Spinal cord (tissue), 10 donors: Measurements from ENCODE around the gene DHX34. TPM values are rescaled to one million over a fixed set of nuclear protein-coding genes. Genes with fewer than 3 reads are reported as not detected.
"Not testable (repeated sequence)": the region's sequence is repeated elsewhere in the genome, so short reads cannot be mapped to it uniquely, and the experiment has no call there.

Experiments
- DNase-seq, 6 donors: peaks; one replicate each; pipeline versions ENCODE4 v3.0.0 to v3.0.0-alpha.2; 2013 to 2015; ENCODE audit warnings: low spot score in 6 of 6, low read depth in 4 of 6
- H3K27ac ChIP-seq: one replicate; pipeline ENCODE4 v1.5.1; 2013; ENCODE audit warnings: low read depth, low read length, control low read depth
- H3K27me3 ChIP-seq: one replicate; pipeline ENCODE4 v1.6.1; 2013; ENCODE audit warnings: low read length; ENCODE audit not compliant: control insufficient read depth, insufficient read depth
- H3K36me3 ChIP-seq: one replicate; pipeline ENCODE4 v1.6.1; 2013; ENCODE audit warnings: low read length; ENCODE audit not compliant: control insufficient read depth, insufficient read depth
- H3K4me1 ChIP-seq: one replicate; pipeline ENCODE4 v1.6.1; 2013; ENCODE audit warnings: low read length; ENCODE audit not compliant: control insufficient read depth, insufficient read depth
- H3K4me3 ChIP-seq: one replicate; pipeline ENCODE4 v1.5.1; 2013; ENCODE audit warnings: low read depth, low read length, control low read depth
- H3K9me3 ChIP-seq: one replicate; pipeline ENCODE4 v1.6.1; 2013; ENCODE audit warnings: low read length; ENCODE audit not compliant: control insufficient read depth, insufficient read depth
- WGBS: methylation state at CpG from one replicate; pipeline ENCODE4 v1.1.5; 2013; ENCODE audit warnings: missing lambda C conversion rate; ENCODE audit not compliant: insufficient coverage; 5-methylcytosine and 5-hydroxymethylcytosine counted together
- polyA plus RNA-seq, 2 donors: library from polyadenylated mRNA; unstranded; fragments of 120-200 nt; gene quantifications; one replicate each; pipeline ENCODE4 v1.2.1, GENCODE V29; 2013; ENCODE audit not compliant: insufficient read length in 2 of 2
- total RNA-seq, 2 donors: library from RNA; depleted of rRNA in 1 of 2; stranded (reverse); fragments of 120-200 nt in 1 of 2; fragments of >200 nt in 1 of 2; gene quantifications; one replicate each; pipeline versions ENCODE4 v1.2.3 to v1.2.4, GENCODE V29; 2013 to 2014
- donor health status: healthy.

DHX34 gene
- total and polyA plus RNA-seq, 4 donors = 7.1 to 18.9 (median 14.5) TPM

DNA sequence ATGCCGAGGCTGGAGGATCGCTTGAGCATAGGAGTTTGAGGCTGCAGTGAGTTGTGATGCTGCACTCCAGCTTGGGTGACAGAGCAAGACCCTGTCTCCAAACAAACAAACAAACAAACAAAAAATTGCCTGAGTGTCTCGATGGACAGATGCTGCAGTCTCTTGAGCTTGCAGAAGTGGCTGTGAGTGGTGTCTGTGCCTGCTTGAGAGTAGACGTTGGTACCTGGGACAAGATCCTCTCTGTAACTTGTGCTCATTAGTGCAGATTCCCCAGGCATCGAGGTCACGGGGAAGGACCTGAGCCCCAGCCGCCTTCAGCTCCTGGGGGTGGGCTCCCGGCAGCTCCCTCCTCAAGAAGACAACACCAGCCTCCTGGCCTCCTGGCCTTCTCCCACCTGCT is 25.7 kb upstream of the DHX34 start:
- no peaks in the 10 kb centered on the region for H3K36me3 ChIP-seq
- no peaks in the 10 kb centered on the region for H3K4me1 ChIP-seq
- no peak for DNase-seq
- no peaks in the 10 kb centered on the region for H3K27me3 ChIP-seq
- H3K27ac ChIP-seq = no peak overlapping the region
- no peaks in the 10 kb centered on the region for H3K9me3 ChIP-seq
- no peak overlapping the region for H3K4me3 ChIP-seq
- 74% methylated on average over 6 of the region's 8 CpGs for WGBS

DNA sequence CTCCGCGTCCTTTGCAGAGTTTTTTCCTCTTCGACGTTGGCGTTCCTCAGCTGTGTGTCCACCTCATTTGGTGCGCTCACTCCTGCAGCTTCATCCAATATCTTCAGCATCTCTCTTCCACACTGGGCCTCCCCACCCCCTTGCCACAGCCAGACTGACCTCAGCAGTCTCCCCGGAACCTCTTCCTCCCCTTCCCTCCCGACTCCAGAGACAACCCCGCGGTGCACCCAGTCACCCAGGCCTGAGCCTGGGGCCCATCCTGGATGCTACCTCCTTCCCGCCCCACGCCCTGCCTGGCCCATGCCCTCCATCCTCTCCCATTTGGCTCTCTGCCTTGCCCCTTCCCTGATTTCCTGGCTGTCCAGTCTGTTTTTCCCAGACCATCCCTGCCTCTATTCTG is 25.2 kb upstream of the DHX34 start:
- Histone ChIP-seq H3K27ac (no peak overlapping the region), H3K27me3 (no peaks in the 10 kb centered on the region), H3K4me3 (no peak overlapping the region), H3K4me1 (no peaks in the 10 kb centered on the region), H3K9me3 (no peaks in the 10 kb centered on the region), H3K36me3 (no peaks in the 10 kb centered on the region)
- DNase-seq = no peak
- WGBS = 86% methylated on average over 12 of the region's 12 CpGs

DNA sequence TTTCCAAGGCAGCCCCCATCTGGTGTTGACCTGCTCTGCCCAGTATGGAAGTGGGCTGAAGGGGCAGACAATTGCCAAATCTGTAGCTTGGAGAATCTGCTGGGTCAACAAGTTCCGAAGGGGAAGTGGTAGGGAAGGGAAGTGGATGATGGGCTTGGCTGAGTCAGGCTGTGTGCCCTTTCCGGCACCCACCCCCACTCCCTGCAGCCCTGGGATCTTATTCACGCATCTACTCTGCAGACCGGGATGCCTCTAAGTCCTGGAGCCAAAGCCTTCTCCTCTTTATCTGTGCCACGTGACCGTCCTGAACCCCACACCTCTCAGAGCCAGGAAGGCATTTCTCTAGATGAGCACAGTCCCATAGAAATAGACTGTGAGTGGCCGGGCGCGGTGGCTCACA is 24.6 kb upstream of the DHX34 start:
- Histone ChIP-seq H3K27ac (no peak overlapping the region), H3K9me3 (no peaks in the 10 kb centered on the region)

DNA sequence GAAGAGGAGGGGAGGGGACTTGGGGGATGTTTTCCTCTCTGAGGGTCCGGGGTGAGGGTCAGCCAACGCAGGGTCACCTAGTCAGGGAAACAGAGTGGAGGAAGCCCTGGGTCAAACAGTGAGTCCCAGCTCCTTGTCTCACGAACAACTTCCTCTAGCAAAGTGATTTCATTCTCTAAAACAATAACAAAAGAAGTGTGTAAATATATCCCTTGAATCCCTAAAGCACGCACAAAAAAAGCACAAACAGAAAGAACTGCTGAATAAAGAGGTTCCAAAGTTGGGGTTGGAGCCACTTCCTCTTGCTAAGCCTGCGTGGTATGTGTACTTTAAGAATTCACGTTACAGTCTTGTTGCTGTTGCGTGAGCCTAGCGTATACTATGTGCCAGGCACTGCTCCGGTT is 18.6 kb upstream of the DHX34 start:
- peak in 1 of 6 donors; percentile 30 for DNase-seq
- WGBS = 74% methylated on average over 5 of the region's 9 CpGs
- Histone ChIP-seq H3K27ac (peak overlapping the region; percentile 67), H3K4me3 (peak overlapping the region; percentile 16), H3K27me3 (no peaks in the 10 kb centered on the region), H3K36me3 (no peaks in the 10 kb centered on the region), H3K4me1 (peaks cover 7% of the 10 kb centered on the region), H3K9me3 (no peaks in the 10 kb centered on the region)

More for the DNA sequence above, 24.6 kb upstream of the DHX34 start:
- no peaks in the 10 kb centered on the region for H3K36me3 ChIP-seq
- no peaks in the 10 kb centered on the region for H3K4me1 ChIP-seq
- no peak overlapping the region for H3K4me3 ChIP-seq
- no peaks in the 10 kb centered on the region for H3K27me3 ChIP-seq
- DNase-seq = no peak
- 46% methylated on average over 5 of the region's 9 CpGs for WGBS

DNA sequence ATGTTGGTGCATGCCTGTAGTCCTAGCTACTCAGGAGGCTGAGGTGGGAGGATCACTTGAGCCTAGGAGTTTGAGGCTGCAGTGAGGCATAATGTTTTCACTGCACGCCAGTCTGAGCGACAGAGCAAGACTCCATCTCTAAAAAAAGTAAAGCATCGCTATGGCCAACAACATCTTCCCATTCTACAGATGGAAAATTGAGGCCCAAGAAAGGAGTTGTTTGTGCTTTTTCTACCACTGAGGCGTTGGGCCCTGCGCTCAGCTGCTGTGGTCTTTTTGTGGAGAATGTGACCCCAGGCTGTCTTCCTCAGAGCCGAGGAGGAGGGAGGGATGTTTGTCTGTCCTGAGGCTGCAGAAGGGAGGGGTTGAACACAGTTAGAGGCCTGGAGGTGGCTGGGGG is 17.6 kb upstream of the DHX34 start:
- WGBS = 65% methylated on average over 3 of the region's 6 CpGs
- peak overlapping the region; percentile 16 for H3K27ac ChIP-seq

DNA sequence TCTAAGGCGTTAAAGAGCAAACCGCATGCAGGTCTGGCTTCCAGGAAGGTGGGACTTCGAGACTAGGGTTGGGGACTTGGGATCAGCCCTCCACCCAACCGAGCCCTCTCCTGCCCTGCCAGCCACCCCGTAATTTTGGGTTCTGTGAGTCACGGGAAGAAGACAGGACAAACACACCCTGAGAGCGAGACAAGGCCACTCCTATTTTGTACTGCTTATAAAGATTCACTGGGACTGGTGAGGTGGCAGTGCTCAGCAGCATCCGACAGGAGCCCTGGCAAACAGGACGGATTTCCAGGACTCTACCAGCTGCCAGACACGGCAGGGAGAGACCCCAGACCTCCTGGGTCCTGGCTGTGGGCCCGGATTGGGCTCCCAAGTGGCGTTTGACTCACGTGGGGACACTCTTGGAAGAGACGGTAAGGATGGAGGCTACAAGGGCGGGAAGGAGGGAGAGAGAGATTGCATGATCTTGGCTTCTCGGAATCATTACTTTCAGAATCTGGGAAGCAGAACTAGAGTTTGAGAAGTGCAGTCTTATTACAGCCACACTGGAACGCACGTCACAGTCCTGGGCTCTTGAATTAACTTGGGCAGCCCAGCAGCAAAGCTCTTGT is 17.1 kb upstream of the DHX34 start, which contains the start of gene C5AR2:
Gene C5AR2, plus strand, starts transcription at position 245 of the 617 bp plus-strand sequence. CDS start 8,625 bp downstream, outside the sequence.
- Histone ChIP-seq H3K4me1 (peaks cover 7% of the 10 kb centered on the region), H3K4me3 (no peak within 1 kb of the TSS), H3K9me3 (no peaks in the 10 kb centered on the region), H3K36me3 (no peaks in the 10 kb centered on the region), H3K27me3 (no peaks in the 10 kb centered on the region), H3K27ac (peak within 1 kb of the TSS; percentile 16)
- 40% methylated on average over 14 of the region's 18 CpGs for WGBS
- no peak for DNase-seq

More for the DNA sequence above, 17.6 kb upstream of the DHX34 start:
- Histone ChIP-seq H3K4me3 (no peak overlapping the region), H3K36me3 (no peaks in the 10 kb centered on the region), H3K27me3 (no peaks in the 10 kb centered on the region), H3K4me1 (peaks cover 7% of the 10 kb centered on the region), H3K9me3 (no peaks in the 10 kb centered on the region)
- no peak for DNase-seq

DNA sequence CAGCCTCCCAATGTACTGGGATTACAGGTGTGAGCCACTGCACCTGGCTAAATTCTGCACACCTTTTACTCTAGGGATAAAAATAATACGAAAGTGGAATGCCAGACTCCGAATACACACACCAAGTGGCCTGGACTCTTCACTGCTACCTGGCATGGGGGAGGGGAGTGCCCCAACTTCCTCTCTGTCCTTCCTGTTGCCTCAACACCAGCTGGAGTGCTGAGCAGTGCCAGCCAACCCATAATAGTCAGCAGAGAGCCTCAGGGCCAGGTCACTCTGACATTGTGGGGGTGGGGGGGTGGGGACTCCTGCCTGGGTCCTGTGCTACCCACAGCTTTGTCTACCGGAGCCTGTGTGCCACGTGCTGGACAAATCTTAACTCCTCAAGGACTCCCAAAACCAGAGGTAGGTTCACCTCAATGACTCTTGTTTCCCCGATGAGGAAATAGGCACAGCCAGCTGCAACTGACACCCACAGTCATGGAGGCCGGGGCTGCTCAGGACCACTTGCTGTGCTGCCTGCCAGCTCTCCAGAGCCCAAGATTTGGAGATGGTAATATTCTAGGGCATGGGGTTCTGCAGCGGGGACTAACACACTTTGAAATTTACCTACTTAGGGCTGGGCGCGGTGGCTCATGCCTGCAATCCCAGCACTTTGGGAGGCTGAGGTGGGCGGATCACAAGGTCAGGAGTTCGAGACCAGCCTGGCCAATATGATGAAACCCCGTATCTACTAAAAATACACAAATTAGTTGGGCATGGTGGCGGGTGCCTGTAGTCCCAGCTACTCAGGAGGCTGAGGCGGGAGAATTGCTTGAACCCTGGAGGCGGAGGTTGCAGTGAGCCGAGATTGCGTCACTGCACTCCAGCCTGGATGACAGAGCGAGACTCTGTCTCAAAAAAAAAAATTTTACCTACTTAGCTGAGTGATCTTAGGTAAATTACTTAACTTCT is 12.1 kb upstream of the DHX34 start:
- not testable (repeated sequence) for DNase-seq, H3K9me3 ChIP-seq, H3K4me1 ChIP-seq, H3K36me3 ChIP-seq, H3K27ac ChIP-seq, H3K4me3 ChIP-seq, H3K27me3 ChIP-seq
- whole genome bisulfite sequencing = 80% methylated on average over 7 of the region's 18 CpGs

DNA sequence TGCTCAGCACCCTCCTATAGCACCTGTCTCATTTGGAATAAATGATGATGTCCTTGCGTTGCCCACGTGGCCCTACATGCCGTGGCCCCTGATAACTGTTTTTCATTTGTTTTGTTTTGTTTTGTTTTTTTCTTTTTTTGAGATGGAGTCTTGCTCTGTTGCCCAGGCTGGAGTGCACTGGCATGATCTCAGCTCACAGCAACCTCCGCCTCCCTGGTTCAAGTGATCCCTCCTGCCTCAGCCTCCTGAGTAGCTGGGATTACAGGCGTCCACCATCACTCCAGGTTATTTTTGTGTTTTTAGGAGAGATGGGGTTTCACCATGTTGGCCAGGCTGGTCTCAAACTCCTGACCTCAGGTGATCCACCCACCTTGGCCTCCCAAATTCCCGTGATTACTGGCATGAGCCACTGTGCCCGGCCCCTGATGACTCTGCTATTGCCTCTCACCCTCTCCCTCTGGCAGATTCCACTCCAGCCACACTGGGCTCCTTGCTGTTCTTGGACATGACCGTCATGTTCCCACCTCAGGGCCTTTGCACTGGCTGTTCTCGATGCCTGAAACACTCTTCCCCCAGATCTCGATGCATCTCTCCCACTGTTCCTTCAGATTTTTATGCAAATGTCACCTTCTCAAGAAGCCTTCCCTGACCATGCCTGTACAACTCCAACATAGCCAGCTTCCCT is 9.8 kb upstream of the DHX34 start:
- Histone ChIP-seq H3K27me3 (no peaks in the 10 kb centered on the region), H3K4me1 (no peaks in the 10 kb centered on the region), H3K4me3 (no peak overlapping the region), H3K9me3 (no peaks in the 10 kb centered on the region), H3K27ac (no peak overlapping the region), H3K36me3 (peaks cover 3% of the 10 kb centered on the region)
- 91% methylated on average over 6 of the region's 10 CpGs for WGBS
- no peak for DNase-seq

- Histone ChIP-seq H3K4me1 (no peaks in the 10 kb centered on the region), H3K9me3 (no peaks in the 10 kb centered on the region), H3K27ac (no peak overlapping the region), H3K36me3 (peaks cover 3% of the 10 kb centered on the region), H3K4me3 (no peak overlapping the region), H3K27me3 (no peaks in the 10 kb centered on the region)
- 95% methylated on average over 29 of the region's 29 CpGs for WGBS
- DNase-seq = no peak
These were observed 8.5 kb upstream of the DHX34 start for GRCh38 chr19:47340477-47341208.
